Middle frontal gyrus (tissue), 1 donor: ENCODE results near the gene EFL1.
"Not testable (repeated sequence)": the region's sequence is repeated elsewhere in the genome, so short reads cannot be mapped to it uniquely, and the experiment has no call there.

ENCODE experiments used
- DNase-seq: peaks from one replicate; pipeline ENCODE4 v3.0.0-alpha.2; 2015; ENCODE audit warnings: low spot score; ENCODE audit errors: extremely low spot score

The EFL1 gene

DNA sequence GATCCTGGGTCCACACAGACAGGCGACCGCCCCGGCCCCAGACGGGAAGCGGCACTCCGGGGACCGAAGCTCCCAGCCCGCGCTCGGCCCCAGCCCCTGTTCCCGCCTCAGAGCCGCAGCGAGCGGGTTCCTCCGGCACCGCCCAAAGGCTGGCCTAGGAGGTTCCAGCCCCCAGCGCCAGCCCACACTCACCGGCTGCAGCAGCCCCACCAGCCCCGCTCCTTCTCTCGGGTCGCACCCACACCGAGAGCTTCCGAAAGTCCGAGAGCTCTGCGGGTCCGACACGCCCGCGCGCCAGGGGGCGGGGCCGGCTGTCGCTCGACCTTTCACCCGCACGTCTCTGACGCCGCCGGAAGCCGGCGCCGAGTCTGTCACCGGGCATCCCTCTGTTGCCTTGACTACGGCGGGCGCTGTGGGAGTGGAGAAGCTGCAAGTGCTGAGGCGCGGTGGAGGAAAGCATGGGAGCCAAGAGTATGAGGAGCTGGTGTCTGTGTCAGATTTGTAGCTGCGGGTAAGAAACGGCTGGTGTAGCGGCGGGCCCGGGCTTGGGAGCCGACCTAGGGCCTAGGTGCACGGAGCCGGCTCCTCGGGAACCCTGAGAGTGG is at the start of gene EFL1, which contains the start of gene SAXO2:
Gene EFL1, minus strand, starts transcription at position 313 of the 605 bp plus-strand sequence. CDS start 956 bp downstream, outside the sequence.
Gene SAXO2, plus strand, starts transcription at position 397 of the 605 bp plus-strand sequence. Its CDS starts 62 bp downstream, at position 459.
- peak; percentile 83 for DNase-seq

DNA sequence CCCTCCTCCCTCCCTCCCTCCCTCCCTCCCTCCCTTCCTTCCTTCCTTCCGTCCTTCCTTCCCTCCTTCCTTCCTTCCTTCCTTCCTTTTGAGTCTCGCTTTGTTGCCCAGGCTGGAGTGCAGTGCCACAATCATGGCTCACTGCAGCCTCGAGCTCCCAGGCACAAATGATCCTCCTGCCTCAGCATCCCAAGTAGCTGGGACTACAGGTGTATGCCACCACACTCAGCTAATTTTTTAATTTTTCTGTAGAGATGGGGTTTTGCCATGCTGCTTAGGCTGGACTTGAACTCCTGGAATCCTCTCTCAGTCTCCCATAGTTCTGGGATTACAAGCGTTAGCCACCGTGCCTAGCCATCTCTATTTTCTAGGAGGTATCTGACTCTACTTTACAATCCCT is 48.8 kb upstream of the EFL1 start:
- not testable (repeated sequence) for DNase-seq

DNA sequence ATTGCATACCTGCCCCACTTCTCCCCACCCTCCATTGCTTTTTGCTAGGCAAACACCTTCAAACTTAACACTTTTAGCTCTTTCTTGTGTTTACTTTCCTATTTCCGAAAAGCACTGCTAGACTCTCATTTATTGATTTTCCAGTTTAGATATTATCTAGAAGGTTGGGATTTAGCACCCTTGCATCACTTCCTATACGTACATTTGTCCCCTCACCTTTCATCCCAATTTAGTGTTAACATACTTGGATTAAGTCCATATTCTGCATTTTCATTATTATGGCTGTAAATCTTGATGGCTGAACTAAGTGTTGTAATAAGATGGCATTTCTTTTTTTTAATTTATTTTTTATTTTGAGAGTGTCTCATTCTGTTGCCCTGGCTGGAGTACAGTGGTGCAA is 47.3 kb upstream of the EFL1 start:
- no peak for DNase-seq

DNA sequence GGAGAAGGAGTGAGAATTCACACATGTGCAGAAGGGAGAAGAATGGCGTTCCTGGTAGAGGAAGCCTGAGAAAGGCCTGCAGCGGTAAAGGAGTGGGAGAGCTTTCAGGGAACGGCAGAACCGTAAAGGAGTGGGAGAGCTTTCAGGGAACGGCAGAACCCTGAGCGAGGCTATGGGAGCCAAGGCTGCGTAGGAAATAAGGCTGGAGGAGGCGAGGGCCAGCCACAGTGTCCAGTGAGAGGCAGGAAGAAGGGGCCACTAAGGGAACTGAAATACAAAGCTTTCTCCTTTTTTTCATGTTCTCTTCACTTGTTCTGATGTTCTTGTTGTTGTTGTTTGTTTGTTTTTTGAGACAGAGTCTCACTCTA is 45.2 kb upstream of the EFL1 start:
- DNase-seq = no peak

DNA sequence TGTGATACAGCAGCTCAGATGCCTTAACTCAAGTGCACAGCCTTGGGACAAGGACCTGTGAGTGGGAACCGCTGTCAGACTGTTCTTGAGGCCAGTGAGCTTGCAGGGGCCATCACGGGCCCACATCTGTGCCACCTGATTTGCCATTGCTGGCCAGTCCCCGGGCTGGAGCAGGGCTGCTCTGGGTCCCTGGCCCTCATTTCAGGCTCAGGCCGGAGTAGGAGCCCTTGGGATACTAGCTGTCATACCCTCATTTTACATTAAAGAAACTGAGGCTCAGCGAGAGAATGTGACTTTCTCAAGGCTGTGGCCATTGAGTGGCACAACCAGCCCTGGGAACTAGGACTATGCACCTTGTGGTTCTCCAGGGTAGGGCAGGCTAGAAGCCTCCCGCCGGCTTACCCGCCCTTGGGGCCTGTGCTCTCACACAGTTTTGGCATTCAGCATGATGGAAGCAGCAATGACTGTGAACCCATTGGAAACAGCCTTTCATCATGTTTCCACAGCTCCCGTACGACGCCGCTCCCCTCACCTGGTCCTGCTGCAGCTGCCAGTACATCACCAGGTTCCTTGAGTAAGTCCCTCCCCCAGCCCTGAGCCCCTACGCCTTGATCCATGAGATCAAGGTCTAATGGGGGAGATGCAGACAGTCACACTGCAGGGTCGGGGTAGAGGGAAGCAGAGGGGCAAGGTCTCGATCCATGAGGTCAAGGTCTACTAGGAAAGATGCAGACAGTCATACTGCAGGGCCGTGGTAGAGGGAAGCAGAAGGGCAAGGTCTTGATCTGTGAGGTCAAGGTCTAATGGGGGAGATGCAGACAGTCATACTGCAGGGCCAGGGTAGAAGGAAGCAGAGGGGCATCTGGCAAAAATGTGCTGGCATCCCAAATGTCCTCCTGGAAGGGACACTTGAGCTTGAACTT is 44.5 kb upstream of the EFL1 start:
- DNase-seq = no peak

DNA sequence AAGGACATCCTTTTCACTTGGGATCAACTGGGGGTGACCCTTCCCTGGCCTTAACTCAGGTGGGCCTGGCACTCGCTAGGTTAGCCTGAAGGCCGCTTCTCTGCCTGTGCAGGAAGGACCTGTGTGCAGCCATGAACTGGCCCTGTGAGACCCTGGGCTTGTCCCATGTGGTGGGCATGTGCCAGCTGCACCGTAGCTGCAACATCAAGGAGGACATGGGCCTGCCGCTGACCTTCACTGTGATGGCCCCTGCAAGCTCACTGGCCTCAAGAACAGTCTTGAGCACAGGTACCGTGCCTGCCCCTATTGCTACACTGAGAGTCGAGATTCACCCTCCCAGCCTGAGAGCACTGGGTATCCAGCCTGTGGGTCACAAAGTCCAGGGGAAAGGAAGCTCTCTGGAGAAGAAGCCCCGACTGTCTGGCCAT is 43.1 kb upstream of the EFL1 start:
- DNase-seq = no peak

DNA sequence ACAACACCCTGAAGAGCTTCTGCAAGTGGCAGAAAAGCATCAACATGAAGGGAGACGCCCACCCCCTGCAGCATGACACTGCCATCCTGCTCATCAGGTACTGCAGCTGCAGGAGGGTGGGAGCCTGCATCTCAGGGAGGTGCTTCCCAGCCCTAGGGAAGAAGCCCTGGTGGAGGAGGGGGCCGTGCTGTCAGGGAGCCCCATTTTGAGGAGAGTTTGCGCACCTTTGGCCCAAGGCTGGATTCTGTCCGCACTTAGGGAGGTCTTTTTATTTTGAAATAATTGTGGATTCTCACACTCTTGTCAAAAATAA is 42.2 kb upstream of the EFL1 start:
- no peak for DNase-seq

DNA sequence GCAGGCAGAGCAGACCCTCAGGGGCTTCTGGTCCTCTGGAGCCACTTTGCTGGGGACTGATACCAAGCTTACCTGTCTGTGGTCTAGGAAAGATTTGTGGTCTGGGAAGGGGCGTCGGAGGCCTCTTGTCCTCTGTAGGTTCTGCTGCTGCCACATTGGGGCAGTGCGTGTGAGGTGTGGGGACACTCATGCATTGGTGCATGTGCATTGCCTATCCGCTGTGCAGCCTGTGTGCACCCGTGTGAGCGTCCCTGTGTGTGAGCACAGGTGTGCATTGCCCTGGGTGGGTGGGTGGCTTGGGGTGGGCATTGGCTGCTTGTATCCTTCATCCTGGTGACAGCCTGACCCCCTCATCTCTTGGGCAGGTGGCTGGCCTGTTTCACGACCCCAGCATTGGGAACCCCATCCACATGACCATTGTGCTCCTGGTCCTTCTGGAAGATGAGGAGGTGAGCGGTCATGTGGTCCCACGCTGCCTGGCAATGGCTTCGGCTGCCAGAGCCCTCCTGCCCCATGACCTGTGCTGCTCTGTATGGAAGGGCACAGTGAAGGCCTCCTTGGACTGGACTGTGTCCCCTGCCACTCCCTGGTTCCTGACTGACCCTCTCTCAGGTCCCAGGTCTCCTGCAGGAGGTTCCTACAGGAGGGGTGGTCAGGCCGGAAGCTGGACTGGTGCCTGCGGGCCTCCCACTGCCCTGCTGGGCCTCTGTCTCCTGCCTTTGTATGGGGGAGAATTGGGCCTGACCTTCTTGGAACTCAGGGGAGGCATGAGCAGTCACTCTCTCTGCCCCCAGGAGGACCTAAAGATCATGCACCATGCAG is 41.6 kb upstream of the EFL1 start:
- DNase-seq = no peak

DNA sequence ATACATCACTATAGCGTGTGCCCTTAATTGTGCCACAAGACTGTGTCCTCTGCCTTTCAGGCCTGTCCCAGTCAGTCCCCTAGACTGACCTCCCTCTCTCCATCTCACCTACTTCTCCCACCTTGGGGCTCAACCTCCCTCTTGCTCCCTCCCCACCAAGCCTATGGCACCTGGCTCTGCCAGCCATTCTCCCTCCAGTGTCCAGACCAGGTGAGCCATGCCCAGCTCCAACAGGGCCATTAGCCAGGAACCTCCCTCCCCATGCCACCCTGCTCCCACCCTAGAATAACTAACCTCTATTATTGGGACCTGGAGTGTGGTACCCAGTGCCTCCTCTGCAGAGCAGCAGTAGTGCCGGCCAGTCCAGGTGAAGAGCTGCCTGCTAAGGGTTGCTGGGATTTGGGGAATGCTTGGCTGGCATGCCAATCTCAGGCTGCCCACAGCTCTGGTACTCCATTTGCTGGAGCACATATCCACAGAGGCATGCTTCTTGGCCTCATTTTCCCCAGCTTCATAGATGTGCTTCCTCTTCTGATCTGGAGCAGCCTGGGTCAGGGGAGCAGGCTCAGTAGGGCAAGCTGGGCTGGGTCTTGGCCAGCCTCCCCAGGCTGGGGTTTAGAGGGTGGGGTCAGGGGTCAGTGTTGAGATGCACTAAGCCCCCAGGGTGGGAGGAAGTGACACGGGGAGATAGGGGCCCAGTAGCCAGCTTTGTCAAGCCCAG is 38.9 kb upstream of the EFL1 start:
- DNase-seq = no peak

DNA sequence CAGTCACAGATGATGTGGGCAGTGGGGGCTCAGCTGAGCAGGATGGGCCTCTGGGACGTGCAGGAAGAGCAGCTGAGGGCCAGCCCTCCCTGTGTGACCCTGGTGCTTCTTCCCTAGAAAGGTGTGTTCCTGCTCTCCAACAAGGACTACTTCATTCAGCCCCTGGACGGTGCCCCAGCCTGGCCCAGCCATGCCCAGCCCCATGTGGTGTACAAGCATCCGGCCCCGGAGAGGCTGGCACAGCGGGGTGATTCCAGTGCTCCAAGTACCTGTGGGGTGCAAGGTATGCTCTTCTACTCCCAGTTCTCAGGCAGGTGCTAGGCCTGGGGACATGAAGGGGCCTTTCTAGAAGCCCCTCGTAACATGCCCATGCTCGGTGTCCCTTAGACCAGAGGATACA is 38.3 kb upstream of the EFL1 start:
- no peak for DNase-seq

DNA sequence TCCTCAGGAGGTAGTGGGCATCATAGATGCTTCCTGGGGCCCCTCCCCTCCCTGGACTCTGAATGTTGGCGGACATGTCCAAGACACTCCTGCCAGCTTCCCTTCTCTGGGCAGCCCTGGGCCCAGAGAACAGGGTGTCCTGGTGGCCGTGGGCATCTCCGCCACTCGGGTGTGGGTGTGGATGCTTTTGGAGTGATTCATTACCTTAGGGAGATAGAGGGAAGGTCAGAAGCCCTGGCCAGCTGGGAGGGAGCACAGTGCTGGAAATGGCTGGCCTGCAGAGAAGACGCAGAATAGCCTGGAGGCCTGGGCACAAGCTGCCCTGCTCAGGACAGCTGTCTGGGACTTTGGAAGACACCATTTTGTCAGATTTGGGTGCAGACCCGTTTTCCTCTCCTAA is 37.8 kb upstream of the EFL1 start:
- DNase-seq = not testable (repeated sequence)

DNA sequence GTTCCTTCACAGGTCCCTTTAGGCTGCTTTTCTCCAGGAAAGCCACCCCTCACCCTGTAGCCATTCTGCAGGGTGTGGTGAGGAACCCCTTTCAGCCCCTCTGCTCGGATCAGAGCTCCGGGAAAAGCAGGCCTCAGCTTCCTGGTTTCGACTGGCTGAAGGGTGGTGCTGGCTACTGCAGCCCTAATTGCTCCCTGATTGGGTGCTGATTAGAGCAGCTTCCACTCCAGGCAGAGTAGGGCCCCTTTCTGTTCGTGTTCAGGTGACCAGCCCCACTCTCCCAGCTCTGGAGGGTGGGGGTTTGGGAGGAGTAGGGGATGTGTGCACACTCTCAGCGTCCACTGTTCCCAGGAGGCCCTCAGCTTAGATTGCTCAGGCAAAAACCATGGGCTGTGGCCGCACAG is 37.0 kb upstream of the EFL1 start:
- DNase-seq = not testable (repeated sequence)

DNA sequence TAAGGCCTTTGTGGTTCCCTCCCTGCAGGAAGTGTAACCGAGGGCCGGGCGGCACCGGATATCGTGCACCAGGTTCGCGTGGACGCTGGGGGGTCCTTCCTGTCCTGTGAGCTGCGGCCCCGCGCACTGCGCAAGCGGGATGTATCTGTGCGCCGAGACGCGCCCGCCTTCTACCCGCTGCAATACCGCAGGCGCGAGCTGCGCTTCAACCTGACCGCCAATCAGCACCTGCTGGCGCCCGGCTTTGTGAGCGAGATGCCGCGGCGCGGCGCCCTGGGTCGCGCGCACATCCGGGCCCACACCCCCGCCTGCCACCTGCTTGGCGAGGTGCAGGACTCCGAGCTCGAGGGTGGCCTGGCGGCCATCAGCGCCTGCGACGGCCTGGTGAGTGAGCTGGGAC is 36.0 kb upstream of the EFL1 start:
- no peak for DNase-seq

DNA sequence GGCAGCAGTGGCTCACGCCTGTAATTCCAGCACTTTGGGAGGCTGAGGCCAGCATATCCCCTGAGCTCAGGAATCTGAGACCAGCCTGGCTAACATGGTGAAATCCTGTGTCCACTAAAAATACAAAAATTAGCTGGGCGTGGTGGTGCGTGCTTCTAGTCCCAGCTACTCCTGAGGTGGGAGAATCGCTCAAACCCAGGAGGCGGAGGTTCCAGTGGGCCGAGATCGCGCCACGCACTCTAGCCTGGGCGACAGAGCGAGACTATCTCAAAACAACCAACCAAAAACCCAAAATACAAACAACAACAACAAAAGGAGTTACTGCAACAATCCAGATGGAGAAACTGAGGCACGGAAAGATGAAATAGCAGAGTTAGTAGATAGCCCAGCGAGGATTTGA is 35.5 kb upstream of the EFL1 start:
- DNase-seq = no peak

DNA sequence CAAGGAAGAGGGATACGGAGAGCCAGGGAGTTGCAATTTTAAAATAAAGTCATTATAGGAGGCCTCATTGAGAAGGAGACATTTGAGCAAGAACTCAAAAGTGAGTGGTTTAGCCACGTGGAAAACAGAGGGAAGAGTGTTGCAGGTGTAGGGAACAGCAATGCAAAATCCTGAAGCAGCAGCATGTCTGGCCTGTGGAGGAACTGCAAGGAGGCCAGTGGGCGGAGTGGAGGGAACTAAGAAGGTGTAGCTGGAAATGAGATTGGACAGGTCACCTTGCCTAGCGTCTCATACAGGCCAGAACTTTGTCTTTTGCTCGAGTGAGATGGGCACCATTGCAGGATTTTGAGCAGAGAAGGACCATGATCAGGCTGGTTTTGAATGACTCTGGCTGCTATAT is 35.0 kb upstream of the EFL1 start:
- DNase-seq = no peak

DNA sequence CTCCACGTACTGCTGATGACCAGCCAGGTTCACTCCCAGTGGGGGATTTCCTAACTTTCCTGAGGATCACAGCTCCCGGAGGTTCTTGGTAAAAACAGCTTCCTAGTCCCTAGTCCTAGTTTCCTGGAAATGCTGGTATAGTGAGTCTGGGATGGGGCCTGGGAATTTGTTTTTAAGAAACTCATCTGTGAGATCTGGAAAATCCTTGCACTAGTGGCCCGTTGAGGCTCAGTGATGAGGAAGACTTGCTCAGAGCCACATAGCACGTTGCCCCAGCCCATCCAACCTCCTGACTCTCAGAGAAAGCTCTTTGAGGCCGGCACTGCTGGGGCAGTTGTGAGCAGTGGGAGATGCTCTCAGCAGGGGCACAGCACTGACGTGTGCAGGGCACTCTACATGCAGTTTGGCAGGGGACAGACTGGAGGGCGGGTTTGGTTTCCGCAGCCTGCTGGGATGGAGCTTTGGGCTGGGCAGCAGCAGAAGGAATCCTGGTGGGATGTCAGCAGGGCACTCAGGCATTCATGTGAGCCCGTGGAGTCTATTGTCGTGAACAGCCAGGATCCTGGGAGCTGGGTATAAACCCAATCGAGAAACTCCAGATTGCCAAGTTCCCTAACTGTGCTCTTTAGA is 31.6 kb upstream of the EFL1 start:
- DNase-seq = no peak

DNA sequence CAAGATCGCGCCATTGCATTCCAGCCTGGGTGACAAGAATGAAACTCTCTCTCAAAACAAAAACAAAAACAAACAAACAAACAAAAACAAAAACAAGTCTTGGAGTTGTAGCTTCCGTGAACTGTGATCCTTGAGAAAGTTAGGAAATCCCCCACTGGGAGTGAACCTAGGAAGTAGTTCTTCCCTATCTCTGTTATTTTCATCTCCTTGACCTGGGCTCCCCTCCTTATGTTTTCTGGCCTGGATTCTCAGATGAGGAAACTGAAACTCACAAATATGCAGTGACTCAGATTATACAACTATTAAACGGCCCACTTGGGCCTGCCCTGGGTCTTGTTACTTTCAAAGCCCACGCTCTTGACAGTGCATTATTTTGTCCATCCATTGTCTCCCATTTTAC is 29.7 kb upstream of the EFL1 start:
- DNase-seq = no peak

DNA sequence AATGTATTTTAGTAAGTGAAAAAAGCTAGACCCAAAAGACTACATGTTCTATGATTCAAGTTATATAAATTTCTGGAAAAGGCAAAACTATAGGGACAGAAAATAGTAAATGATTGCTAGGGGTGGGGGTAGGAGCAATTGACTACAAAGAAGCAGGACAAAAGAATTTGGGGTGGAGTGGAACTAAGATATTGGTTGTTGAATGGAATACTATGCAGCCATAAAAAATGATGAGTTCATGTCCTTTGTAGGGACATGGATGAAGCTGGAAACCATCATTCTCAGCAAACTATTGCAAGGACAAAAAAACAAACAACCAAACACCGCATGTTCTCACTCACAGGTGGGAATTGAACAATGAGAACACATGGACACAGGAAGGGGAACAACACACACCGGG is 25.7 kb upstream of the EFL1 start:
- not testable (repeated sequence) for DNase-seq

DNA sequence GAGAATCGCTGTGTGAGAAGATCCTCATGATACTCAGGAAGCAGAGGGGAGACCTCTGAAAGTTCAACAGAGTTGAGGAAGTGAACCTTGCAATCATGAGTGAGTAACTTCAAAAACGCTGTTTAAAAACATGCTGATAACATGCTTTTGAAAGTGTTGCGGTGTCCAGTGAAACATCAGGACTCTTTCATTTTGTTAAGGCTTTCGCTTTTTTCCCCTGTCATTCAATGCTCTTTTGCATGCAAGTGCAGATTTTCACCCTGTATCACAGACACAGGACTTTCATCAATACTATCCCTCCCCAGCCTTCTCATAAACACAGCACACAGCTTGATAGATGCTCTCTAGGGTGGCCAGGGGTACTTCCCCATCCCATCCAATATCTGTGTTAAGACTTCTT is 23.9 kb upstream of the EFL1 start:
- DNase-seq = not testable (repeated sequence)

DNA sequence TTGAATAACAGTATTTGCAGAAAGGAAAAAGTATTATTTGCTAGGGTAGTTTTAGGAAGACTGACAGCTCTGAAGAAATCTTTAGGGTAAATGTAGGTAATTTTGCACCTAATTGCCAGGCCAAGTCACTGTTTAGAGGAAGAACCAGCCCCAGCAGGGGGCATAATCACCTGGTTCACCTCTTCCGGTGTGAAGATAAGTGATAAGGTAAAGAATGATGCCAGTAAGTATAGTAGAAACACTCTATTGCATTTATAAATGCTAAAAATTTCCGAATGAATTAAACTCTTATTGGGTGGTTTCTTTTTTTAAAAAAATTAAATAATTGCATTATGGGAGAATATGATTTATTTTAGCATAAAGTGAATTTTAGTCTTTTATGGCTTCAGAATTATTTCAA is 21.8 kb upstream of the EFL1 start:
- DNase-seq = not testable (repeated sequence)

DNA sequence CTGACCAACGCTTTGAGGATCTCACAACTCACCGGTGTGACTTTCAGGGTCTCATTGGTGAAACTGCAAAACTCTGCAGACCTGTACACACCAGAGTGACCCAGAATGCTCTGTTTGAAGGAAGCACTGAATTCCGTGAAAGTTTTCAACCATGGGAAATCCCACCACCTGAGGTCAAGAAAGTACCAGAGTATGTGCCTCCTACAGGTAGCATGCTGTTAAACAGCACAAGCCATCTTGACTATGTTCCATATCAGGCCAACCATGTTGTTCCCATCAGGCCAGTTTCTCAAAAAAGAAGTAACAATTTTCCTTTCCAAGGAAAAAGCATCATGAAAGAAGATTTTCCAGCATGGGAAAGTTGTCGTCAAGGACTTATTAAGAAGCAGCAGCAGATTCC is 19.9 kb upstream of the EFL1 start:
- not testable (repeated sequence) for DNase-seq
